Umbilical cord (tissue), 2 donors: Measurements from ENCODE around the gene CAMSAP2. TPM values are rescaled to one million over a fixed set of nuclear protein-coding genes. Genes with fewer than 3 reads are reported as not detected.
A peak's percentile ranks its signal among the peaks of the same experiment; 100 is the strongest.

ENCODE experiments used
- DNase-seq: peaks from one replicate; pipeline ENCODE4 v3.0.0-alpha.2; 2015; ENCODE audit warnings: low spot score
- total RNA-seq: library from RNA; depleted of rRNA; stranded (reverse); fragments of >200 nt; gene quantifications from one replicate; pipeline ENCODE4 v1.2.3, GENCODE V29; 2014; ENCODE audit warnings: low replicate concordance; ENCODE audit not compliant: insufficient read depth

CAMSAP2 gene
- 36.1 TPM for total RNA-seq

GRCh38 chr1:200738327-200738948 lies at the start of gene CAMSAP2:
Gene CAMSAP2, plus strand, starts transcription at chr1:200738893. Its CDS starts 935 bp downstream, at chr1:200739828.
- peak; percentile 97 for DNase-seq

GRCh38 chr1:200692316-200692715 lies 46.4 kb upstream of the CAMSAP2 start:
- DNase-seq: no peak

GRCh38 chr1:200693327-200693726 lies 45.4 kb upstream of the CAMSAP2 start:
- DNase-seq: no peak

GRCh38 chr1:200694738-200695137 lies 44.0 kb upstream of the CAMSAP2 start:
- DNase-seq: peak; percentile 35

- DNase-seq: no peak
Measured at GRCh38 chr1:200699871-200700270, 38.8 kb upstream of the CAMSAP2 start.

GRCh38 chr1:200704986-200705500 lies 33.6 kb upstream of the CAMSAP2 start:
- no peak for DNase-seq

- DNase-seq: peak; percentile 43
Measured at GRCh38 chr1:200706111-200706814, 32.4 kb upstream of the CAMSAP2 start.

- no peak for DNase-seq
Measured at GRCh38 chr1:200707116-200707515, 31.6 kb upstream of the CAMSAP2 start.

GRCh38 chr1:200708161-200708560 lies 30.5 kb upstream of the CAMSAP2 start:
- no peak for DNase-seq

- DNase-seq: no peak
Measured at GRCh38 chr1:200708769-200709168, 29.9 kb upstream of the CAMSAP2 start.

GRCh38 chr1:200710166-200710565 lies 28.5 kb upstream of the CAMSAP2 start:
- no peak for DNase-seq

- DNase-seq: no peak
Measured at GRCh38 chr1:200714504-200715187, 24.0 kb upstream of the CAMSAP2 start.

- DNase-seq: no peak
Measured at GRCh38 chr1:200720199-200720598, 18.5 kb upstream of the CAMSAP2 start.

GRCh38 chr1:200724064-200724463 lies 14.6 kb upstream of the CAMSAP2 start:
- DNase-seq: no peak

- no peak for DNase-seq
Measured at GRCh38 chr1:200727257-200727656, 11.4 kb upstream of the CAMSAP2 start.

GRCh38 chr1:200729863-200730262 lies 8.8 kb upstream of the CAMSAP2 start:
- DNase-seq: no peak

- DNase-seq: no peak
Measured at GRCh38 chr1:200731654-200732332, 6.9 kb upstream of the CAMSAP2 start.

- DNase-seq: no peak
Measured at GRCh38 chr1:200732438-200732837, 6.3 kb upstream of the CAMSAP2 start.

- DNase-seq: no peak
Measured at GRCh38 chr1:200733907-200734306, 4.8 kb upstream of the CAMSAP2 start.

- no peak for DNase-seq
Measured at GRCh38 chr1:200737647-200738291, 924 bp upstream of the CAMSAP2 start.

- peak; percentile 86 for DNase-seq
Measured at GRCh38 chr1:200738949-200739651, 407 bp downstream of the CAMSAP2 start.
